ENCODE results near the gene LMBRD1.
A peak's percentile ranks its signal among the peaks of the same experiment; 100 is the strongest.
"Not testable (repeated sequence)": the region's sequence is repeated elsewhere in the genome, so short reads cannot be mapped to it uniquely, and the experiment has no call there.

LMBRD1 gene

DNA sequence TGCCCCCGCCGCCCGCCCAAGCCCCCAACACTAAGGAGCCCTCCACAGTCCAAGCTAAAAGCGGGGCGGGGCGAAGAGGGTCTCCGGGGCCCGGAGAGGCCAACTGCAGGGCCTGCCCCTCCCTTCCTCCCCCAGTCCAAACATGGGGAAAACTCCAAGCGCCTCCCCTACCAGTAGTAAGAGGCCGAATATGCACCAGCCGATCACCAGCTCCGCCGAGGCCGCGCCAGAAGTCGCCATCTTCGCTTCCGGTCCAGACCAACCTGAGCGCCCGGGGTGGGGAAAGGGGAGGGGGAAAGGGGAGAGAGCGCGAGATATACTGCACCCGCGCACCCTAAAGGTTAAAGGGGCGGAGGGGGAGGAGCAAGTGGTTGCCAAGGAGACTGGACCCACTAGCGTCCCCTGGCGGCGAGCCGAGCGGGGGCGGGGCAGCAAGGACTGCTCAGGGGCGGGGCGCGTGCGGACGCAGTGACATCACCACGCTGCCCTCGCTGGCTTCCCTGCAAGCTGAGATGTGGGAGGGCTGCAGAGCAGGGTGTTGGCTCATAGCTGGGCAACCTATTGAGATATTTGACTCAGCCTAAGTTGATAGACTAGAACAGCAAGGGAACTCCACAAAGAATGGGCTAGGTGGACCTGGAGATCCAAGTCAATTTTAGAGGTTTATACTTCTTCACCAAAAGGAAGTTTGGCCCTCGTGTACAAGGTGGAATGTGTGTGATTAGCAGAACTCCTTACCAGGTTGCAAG, at the start of gene LMBRD1:
Gene LMBRD1 (minus strand): TSS at position 369 of the 749 bp plus-strand sequence. CDS start 129 bp downstream, at position 240.
- Mint-ChIP-seq H3K4me1 (peaks cover 44% of the 10 kb centered on the region), H3K27ac (peak within 1 kb of the TSS; percentile 97), H3K9me3 (no peaks in the 10 kb centered on the region), H3K36me3 (peaks cover 20% of the 10 kb centered on the region), H3K27me3 (no peaks in the 10 kb centered on the region), H3K4me3 (peak within 1 kb of the TSS; percentile 94)
- peak; percentile 96 for ATAC-seq

- H3K9me3 Mint-ChIP-seq, result no peaks in the 10 kb centered on the region
- ATAC-seq, result no peak
- no peak overlapping the region for H3K27ac Mint-ChIP-seq
- H3K36me3 Mint-ChIP-seq, result no peaks in the 10 kb centered on the region
- H3K4me3 Mint-ChIP-seq, result no peak overlapping the region
- H3K4me1 Mint-ChIP-seq, result peaks cover 19% of the 10 kb centered on the region
- H3K27me3 Mint-ChIP-seq, result no peaks in the 10 kb centered on the region
These were observed 49.5 kb upstream of the LMBRD1 start for GRCh38 chr6:69846312-69846711.

DNA sequence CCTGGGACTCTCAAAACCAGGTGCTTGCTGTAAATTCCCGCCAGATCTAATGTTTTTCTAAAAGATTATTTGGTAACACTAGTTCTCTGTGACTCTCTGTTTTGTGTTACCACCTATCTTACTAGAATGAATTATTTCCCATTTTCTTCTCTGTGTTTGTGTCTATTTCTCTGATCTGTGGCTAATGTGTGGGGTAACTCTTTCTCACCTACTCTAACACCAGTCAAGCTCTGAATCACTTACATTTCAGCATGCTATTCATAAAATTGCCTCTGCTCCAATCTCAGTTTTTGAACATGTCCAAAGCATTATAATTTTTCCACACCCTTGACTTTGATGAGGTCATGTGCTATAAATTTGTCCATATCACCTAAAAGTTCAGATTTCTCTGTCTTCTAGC, 46.4 kb upstream of the LMBRD1 start:
- H3K4me1 Mint-ChIP-seq, result peaks cover 18% of the 10 kb centered on the region
- peak overlapping the region; percentile 31 for H3K27ac Mint-ChIP-seq
- no peak for ATAC-seq
- H3K36me3 Mint-ChIP-seq, result no peaks in the 10 kb centered on the region
- no peak overlapping the region for H3K4me3 Mint-ChIP-seq
- H3K27me3 Mint-ChIP-seq, result no peaks in the 10 kb centered on the region
- H3K9me3 Mint-ChIP-seq, result no peaks in the 10 kb centered on the region

DNA sequence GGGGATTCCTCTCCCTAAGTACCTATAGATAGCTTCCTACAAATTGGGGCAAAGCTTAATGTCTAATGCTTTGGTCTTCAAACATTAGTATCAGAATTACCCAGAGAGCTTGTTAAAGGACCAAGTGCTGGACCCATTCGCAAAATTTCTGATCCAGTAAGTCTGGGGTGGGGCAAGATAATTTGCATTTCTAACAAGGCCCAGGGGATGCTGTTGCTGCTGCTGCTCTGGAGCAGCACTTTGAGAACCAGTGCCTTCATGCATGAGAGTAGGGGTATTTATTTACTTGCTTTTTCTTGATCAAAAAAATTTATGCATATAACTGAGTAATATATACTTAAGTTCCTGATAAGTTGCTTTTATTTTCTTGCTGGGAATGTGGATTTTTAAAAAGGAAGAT, 45.1 kb upstream of the LMBRD1 start:
- Mint-ChIP-seq H3K4me3 (no peak overlapping the region), H3K9me3 (no peaks in the 10 kb centered on the region), H3K27me3 (no peaks in the 10 kb centered on the region), H3K36me3 (no peaks in the 10 kb centered on the region), H3K4me1 (peaks cover 25% of the 10 kb centered on the region), H3K27ac (no peak overlapping the region)
- no peak for ATAC-seq

GRCh38 chr6:69835414-69836179, 38.8 kb upstream of the LMBRD1 start:
- peak overlapping the region; percentile 61 for H3K27ac Mint-ChIP-seq
- no peak for ATAC-seq
- no peaks in the 10 kb centered on the region for H3K36me3 Mint-ChIP-seq
- H3K4me1 Mint-ChIP-seq, result peaks cover 16% of the 10 kb centered on the region
- no peaks in the 10 kb centered on the region for H3K9me3 Mint-ChIP-seq
- H3K27me3 Mint-ChIP-seq, result no peaks in the 10 kb centered on the region
- H3K4me3 Mint-ChIP-seq, result no peak overlapping the region

DNA sequence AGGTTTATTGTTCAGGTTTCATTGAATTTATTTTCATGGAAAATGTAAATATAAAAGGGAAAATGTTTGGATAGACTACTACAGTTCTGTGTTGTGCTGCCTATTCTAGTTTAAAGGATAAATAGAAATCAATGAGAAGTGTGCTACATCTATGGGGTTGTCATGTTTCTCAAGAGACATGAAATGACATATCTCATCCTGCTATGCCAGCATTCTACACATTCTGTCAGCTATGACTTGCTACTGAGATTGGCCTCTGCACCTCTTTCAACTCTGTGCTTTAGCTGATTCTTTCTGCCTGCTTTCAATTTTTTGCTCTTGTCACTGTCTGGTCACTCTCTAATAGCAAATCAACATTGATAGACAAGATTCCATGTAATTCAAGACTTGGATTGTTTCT, 35.7 kb upstream of the LMBRD1 start:
- Mint-ChIP-seq H3K36me3 (peaks cover 6% of the 10 kb centered on the region), H3K4me3 (no peak overlapping the region), H3K27ac (no peak overlapping the region), H3K27me3 (no peaks in the 10 kb centered on the region), H3K9me3 (no peaks in the 10 kb centered on the region), H3K4me1 (peaks cover 12% of the 10 kb centered on the region)
- no peak for ATAC-seq

DNA sequence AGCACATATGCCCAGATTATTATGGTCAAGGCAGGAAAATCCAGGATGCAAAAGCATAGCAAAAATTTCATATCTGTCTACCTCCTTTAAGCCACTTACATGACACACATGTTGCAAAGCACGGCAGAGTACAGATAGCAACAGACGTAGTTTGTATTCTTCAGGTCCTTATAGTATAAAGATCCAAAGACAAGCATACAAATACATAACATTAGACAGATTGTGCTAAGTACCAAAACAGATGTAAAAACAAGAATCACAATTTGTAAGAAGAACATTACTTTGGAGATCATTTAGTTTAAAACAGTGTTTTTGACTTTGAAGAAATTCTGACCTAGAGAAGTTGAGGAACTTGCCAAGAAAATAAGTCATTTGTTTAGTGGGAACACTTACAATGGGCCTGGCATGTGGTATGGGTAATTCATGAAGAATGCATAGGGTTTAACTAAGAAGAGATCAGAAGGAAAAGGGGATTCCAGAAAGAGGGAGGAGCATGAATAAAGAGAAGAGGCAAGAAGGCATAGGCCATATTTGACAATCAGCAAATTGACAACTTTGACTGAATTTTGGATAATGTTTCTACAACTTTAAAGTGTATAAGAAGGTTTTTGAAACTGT, 30.6 kb upstream of the LMBRD1 start:
- Mint-ChIP-seq H3K36me3 (peaks cover 6% of the 10 kb centered on the region), H3K4me1 (no peaks in the 10 kb centered on the region), H3K9me3 (no peaks in the 10 kb centered on the region), H3K27me3 (no peaks in the 10 kb centered on the region), H3K27ac (no peak overlapping the region), H3K4me3 (no peak overlapping the region)
- ATAC-seq, result no peak

- Mint-ChIP-seq H3K36me3 (peaks cover 6% of the 10 kb centered on the region), H3K4me3 (no peak overlapping the region), H3K27ac (no peak overlapping the region), H3K4me1 (no peaks in the 10 kb centered on the region), H3K9me3 (no peaks in the 10 kb centered on the region), H3K27me3 (no peaks in the 10 kb centered on the region)
- ATAC-seq, result no peak
These were observed 29.1 kb upstream of the LMBRD1 start for GRCh38 chr6:69825904-69826303.

DNA sequence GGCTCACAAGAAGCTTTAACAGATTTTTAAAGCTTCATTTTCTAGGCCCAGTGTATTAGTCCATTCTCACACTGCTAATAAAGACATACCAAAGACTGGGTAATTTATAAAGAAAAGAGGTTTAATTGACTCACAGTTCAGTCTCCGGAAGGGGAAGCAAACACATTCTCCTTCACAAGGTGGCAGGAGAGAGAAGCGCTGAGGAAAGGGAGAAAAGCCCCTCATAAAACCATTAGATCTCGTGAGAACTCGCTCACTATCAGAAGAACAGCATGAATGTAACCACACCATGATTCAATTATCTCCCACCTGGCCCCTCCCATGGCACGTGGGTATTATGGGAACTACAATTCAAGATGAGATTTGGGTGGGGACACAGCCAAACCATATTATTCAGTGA, 27.5 kb upstream of the LMBRD1 start:
- H3K9me3 Mint-ChIP-seq, H3K4me1 Mint-ChIP-seq, H3K4me3 Mint-ChIP-seq, ATAC-seq, H3K27ac Mint-ChIP-seq, H3K27me3 Mint-ChIP-seq, H3K36me3 Mint-ChIP-seq: not testable (repeated sequence)

DNA sequence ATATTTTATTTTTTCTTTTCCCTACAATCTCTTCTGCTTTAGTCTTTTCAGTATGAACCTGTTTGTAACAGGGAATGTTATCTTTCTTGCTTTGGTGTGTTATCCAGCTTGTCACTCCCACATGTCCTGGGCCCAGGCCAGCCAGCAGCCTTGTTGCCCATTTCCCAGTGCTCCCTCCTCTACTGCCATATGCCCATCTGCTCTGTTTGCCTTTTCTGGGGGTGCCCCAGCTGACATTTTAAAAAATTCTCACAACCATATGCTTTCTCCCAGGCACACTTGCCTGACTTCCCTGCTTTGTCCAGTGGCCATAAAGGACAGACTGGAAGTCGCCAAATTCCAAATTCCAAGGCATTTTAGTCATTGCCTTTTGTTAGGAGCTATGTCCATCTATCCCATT, 23.6 kb upstream of the LMBRD1 start:
- no peak for ATAC-seq
- peaks cover 15% of the 10 kb centered on the region for H3K4me1 Mint-ChIP-seq
- H3K27ac Mint-ChIP-seq, result no peak overlapping the region
- H3K4me3 Mint-ChIP-seq, result no peak overlapping the region
- H3K36me3 Mint-ChIP-seq, result no peaks in the 10 kb centered on the region
- H3K9me3 Mint-ChIP-seq, result no peaks in the 10 kb centered on the region
- no peaks in the 10 kb centered on the region for H3K27me3 Mint-ChIP-seq

GRCh38 chr6:69820018-69820417, 23.2 kb upstream of the LMBRD1 start:
- H3K4me3 Mint-ChIP-seq, result no peak overlapping the region
- no peaks in the 10 kb centered on the region for H3K9me3 Mint-ChIP-seq
- no peak for ATAC-seq
- H3K27ac Mint-ChIP-seq, result no peak overlapping the region
- no peaks in the 10 kb centered on the region for H3K36me3 Mint-ChIP-seq
- no peaks in the 10 kb centered on the region for H3K27me3 Mint-ChIP-seq
- peaks cover 20% of the 10 kb centered on the region for H3K4me1 Mint-ChIP-seq

DNA sequence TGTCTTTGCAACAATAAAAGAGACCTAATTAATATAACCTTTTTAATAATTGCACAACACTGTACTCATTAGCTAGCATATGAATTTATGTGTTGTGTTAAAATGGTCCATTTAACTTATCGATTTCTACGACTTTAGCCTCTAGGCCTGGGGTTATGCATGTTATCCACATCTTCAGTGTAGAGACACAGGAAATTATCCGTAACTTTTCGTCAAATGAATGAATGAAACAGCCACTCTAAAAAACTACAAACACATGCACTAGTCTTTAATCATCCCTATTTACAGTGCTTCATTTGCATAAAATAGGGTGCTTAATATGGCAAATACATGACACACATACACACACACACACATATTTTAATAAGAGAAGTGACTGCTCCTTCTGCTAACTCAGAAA, 22.3 kb upstream of the LMBRD1 start:
- Mint-ChIP-seq H3K9me3 (no peaks in the 10 kb centered on the region), H3K4me3 (no peak overlapping the region), H3K27me3 (no peaks in the 10 kb centered on the region), H3K4me1 (peaks cover 24% of the 10 kb centered on the region), H3K27ac (no peak overlapping the region), H3K36me3 (no peaks in the 10 kb centered on the region)
- ATAC-seq, result no peak

DNA sequence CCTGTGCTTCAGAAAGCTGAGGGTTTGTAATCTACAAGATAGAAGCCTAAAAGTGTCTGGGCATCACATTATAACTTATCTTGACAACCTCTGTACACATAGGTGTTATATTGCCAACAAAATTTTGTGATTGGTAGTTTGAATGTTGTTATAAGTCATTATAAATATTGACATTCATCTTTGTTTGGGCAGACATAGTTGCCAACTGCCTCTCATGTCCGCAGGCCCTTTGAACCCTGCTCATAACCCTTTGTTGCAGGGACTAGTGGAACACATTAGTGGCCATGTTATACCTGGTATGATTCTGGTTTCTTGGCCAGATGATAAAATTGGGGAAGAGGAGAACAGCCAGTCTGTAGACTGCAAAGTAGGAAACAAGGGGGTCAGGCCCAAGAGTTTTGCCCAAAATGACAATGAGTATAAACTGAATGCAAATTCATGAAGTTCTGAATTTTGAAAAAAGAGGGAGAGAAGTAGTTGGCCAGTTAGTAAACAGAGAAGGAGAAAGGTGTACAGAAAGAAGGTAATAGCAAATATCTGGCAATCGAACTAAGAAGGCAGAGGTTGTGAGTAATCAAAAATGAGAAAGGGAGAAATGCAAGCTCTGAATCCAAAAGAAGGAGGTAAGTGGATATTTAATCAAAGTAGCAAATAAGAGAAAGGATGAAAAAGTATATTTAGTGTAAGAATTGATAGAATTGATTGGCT, 21.6 kb upstream of the LMBRD1 start:
- Mint-ChIP-seq H3K27me3 (no peaks in the 10 kb centered on the region), H3K4me3 (no peak overlapping the region), H3K36me3 (no peaks in the 10 kb centered on the region), H3K9me3 (no peaks in the 10 kb centered on the region), H3K4me1 (peaks cover 32% of the 10 kb centered on the region), H3K27ac (peak overlapping the region; percentile 40)
- no peak for ATAC-seq

DNA sequence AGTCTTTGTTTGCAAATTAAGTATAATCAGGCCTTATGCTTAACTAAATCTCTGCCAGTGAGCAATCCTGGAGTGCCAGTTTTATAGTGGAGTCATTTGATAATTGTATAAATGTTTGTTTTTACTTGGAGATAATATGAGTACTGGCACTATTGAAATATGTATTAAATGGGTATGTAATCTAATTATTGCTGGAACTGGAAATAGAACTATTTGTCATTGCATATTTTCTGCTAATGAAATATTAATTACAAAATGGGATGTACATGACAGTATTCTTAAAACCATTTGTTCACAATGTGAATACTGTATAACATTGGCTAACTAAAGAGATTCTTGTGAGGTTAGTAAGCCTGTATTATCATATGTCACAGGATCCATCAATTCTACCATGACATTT, 20.5 kb upstream of the LMBRD1 start:
- peaks cover 41% of the 10 kb centered on the region for H3K4me1 Mint-ChIP-seq
- H3K4me3 Mint-ChIP-seq, result no peak overlapping the region
- no peaks in the 10 kb centered on the region for H3K9me3 Mint-ChIP-seq
- peak overlapping the region; percentile 96 for H3K27ac Mint-ChIP-seq
- no peaks in the 10 kb centered on the region for H3K36me3 Mint-ChIP-seq
- H3K27me3 Mint-ChIP-seq, result no peaks in the 10 kb centered on the region
- no peak for ATAC-seq

DNA sequence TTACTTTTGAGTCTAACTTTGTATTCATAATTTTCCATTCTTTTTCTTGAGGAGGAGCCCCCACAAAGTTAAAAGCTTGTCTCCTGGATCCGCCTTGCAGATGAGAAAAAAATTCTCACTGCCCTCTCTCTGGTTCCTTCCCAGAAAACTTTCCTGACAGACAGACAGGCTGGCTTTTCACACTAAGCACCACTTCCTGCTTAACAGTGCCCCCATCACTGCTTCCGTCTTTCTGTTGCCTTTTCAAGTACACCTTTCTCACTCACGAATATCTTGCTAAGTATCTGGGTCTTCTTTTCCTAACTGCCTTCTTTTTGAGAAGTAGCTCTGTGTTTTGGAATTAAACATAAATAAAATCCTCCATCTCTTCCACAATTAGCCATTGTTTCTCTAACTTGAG, 19.8 kb upstream of the LMBRD1 start:
- Mint-ChIP-seq H3K4me3 (peak overlapping the region; percentile 65), H3K27me3 (no peaks in the 10 kb centered on the region), H3K4me1 (peaks cover 48% of the 10 kb centered on the region), H3K9me3 (no peaks in the 10 kb centered on the region), H3K36me3 (peaks cover 2% of the 10 kb centered on the region), H3K27ac (peak overlapping the region; percentile 96)
- no peak for ATAC-seq
